ENCODE measurements around the gene POLDIP2. TPM values are rescaled to one million over a fixed set of nuclear protein-coding genes. Genes with fewer than 3 reads are reported as not detected.

The POLDIP2 gene
- total RNA-seq, 1 donor from 2014 or later = 68.6 TPM

DNA sequence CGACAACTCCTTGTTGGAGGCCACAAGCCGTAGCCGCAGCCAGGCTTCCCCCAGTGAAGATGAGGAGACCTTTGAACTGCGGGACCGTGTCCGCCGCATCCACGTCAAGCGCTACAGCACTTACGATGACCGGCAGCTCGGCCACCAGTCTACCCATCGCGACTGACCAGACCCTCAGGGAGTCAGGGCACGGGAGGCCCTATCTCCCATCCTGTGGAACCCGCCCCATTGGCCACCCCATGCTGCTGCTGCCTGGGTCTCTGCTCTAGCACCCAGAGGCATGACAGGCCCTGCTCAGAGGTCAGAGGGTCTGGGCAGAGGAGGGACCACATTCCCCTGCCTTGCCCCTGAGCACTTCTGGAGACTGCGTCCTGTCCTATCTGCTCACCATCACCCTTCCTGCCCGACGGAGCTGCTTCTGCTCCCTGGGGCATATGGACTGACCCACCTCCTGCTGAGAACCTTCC, 12.9 kb downstream of the POLDIP2 start:
- TF ChIP-seq, protein P1, sequence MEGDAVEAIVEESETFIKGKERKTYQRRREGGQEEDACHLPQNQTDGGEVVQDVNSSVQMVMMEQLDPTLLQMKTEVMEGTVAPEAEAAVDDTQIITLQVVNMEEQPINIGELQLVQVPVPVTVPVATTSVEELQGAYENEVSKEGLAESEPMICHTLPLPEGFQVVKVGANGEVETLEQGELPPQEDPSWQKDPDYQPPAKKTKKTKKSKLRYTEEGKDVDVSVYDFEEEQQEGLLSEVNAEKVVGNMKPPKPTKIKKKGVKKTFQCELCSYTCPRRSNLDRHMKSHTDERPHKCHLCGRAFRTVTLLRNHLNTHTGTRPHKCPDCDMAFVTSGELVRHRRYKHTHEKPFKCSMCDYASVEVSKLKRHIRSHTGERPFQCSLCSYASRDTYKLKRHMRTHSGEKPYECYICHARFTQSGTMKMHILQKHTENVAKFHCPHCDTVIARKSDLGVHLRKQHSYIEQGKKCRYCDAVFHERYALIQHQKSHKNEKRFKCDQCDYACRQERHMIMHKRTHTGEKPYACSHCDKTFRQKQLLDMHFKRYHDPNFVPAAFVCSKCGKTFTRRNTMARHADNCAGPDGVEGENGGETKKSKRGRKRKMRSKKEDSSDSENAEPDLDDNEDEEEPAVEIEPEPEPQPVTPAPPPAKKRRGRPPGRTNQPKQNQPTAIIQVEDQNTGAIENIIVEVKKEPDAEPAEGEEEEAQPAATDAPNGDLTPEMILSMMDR (IDR thresholded peaks at IDR 0.05; ENCODE audit: unreplicated experiment) = no peak
- DNase-seq (ENCODE audit: low spot score, unreplicated experiment) = no peak
- Mint-ChIP-seq H3K27me3 (no peaks in the 10 kb centered on the region), H3K27ac (no peak overlapping the region), H3K4me1 (ENCODE audit: low read depth) (no peaks in the 10 kb centered on the region), H3K9me3 (ENCODE audit: low read depth) (no peaks in the 10 kb centered on the region), H3K4me3 (ENCODE audit: low read depth) (no peak overlapping the region), H3K36me3 (ENCODE audit: insufficient read depth) (peaks cover 7% of the 10 kb centered on the region)

DNA sequence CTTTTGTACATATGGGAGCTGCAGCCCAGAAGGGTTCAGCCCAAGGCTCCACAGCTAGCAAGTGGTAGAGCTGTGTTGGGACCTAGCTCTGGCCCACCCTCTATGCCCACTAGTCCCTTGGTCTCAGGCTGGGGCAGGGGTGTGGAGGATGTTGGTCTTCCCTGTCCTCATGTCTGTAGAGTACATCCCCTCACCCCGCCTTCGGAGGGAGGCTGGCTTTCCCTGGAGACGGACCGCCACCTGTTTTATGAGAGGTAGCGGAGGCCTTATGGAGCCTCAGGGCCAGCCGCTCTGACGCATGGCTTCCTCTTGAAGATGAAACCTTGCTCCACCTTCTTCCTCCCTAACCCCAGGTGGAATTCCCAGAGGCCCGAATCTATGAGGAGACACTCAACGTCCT, 13.3 kb downstream of the POLDIP2 start:
- TF ChIP-seq, protein P1 (IDR thresholded peaks at IDR 0.05; ENCODE audit: unreplicated experiment) = no peak
- H3K9me3 Mint-ChIP-seq (ENCODE audit: low read depth) = no peaks in the 10 kb centered on the region
- no peak overlapping the region for H3K4me3 Mint-ChIP-seq (ENCODE audit: low read depth)
- H3K4me1 Mint-ChIP-seq (ENCODE audit: low read depth) = no peaks in the 10 kb centered on the region
- H3K27ac Mint-ChIP-seq = no peak overlapping the region
- H3K27me3 Mint-ChIP-seq = no peaks in the 10 kb centered on the region
- peaks cover 7% of the 10 kb centered on the region for H3K36me3 Mint-ChIP-seq (ENCODE audit: insufficient read depth)
- DNase-seq (ENCODE audit: low spot score, unreplicated experiment) = no peak

DNA sequence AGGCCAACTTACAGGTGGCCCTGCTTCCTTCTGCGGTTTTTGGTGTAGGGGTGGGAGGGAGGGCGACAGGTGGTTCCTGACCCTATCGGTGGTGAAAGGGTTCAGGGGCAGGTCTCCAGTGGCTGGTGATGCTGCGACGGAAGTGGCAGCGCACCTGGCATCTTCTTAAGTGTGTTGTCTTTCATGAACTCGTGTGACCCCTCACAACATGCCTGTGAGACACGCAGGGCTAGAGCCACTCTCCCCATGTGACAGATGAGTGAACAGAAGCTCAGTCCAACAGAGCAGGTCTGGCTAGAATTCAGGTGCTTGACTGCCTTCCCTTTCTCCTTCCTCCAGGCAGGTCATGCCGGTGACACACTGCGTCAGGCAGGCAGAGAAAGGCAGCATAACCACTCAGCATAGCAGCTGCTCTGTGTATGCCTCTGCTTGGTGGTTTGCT, 13.8 kb downstream of the POLDIP2 start:
- H3K27ac Mint-ChIP-seq = no peak overlapping the region
- H3K4me3 Mint-ChIP-seq (ENCODE audit: low read depth) = no peak overlapping the region
- DNase-seq (ENCODE audit: low spot score, unreplicated experiment) = no peak
- H3K9me3 Mint-ChIP-seq (ENCODE audit: low read depth) = no peaks in the 10 kb centered on the region
- TF ChIP-seq, protein P1 (IDR thresholded peaks at IDR 0.05; ENCODE audit: unreplicated experiment) = no peak
- peaks cover 7% of the 10 kb centered on the region for H3K36me3 Mint-ChIP-seq (ENCODE audit: insufficient read depth)
- no peaks in the 10 kb centered on the region for H3K4me1 Mint-ChIP-seq (ENCODE audit: low read depth)
- no peaks in the 10 kb centered on the region for H3K27me3 Mint-ChIP-seq

DNA sequence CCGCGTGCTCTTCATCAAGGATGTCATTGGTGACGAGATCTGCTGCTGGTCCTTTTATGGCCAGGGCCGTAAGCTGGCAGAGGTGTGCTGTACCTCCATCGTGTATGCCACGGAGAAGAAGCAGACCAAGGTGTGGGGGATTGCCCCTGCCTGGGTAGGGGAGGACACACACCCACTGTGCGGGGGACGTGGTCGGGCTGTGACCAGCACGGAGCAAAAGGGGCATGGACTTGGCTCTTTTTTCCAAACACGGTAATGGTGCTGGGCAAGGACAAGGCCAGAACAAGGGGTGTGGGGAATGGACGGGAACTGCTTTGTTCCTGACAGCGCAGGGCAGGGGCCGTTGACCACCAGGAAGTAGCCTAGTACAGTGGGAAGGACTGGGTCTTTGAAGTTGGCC, 15.0 kb downstream of the POLDIP2 start:
- TF ChIP-seq, protein P1 (IDR thresholded peaks at IDR 0.05; ENCODE audit: unreplicated experiment) = no peak
- H3K4me3 Mint-ChIP-seq (ENCODE audit: low read depth) = no peak overlapping the region
- H3K36me3 Mint-ChIP-seq (ENCODE audit: insufficient read depth) = peaks cover 6% of the 10 kb centered on the region

DNA sequence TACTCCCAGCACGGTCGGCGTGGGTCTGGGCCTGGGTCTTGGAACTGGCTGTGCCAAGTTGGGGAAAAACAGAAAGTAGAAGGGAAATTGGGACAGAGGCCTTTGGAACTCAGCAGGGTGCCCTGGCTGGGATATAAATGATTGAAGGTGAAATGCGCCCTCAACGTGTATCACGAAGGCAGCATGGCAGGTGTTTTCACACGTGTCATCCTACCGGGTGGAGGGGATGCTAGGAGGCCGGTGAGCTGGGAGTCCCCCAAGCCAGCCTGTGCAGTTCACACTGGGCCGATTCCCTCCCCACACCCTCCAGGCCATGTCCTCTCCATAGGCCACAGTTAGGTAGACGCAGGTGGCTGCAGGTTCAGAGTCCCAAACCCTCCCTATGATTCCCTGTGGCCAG, 15.8 kb downstream of the POLDIP2 start:
- TF ChIP-seq, protein P1 (IDR thresholded peaks at IDR 0.05; ENCODE audit: unreplicated experiment) = no peak
- H3K36me3 Mint-ChIP-seq (ENCODE audit: insufficient read depth) = peaks cover 4% of the 10 kb centered on the region

More for the DNA sequence above, 15.0 kb downstream of the POLDIP2 start:
- peaks cover 2% of the 10 kb centered on the region for H3K4me1 Mint-ChIP-seq (ENCODE audit: low read depth)
- no peaks in the 10 kb centered on the region for H3K27me3 Mint-ChIP-seq
- peak overlapping the region; percentile 59 for H3K27ac Mint-ChIP-seq
- DNase-seq (ENCODE audit: low spot score, unreplicated experiment) = no peak
- H3K9me3 Mint-ChIP-seq (ENCODE audit: low read depth) = no peaks in the 10 kb centered on the region

More for the DNA sequence above, 15.8 kb downstream of the POLDIP2 start:
- Mint-ChIP-seq H3K4me3 (ENCODE audit: low read depth) (no peak overlapping the region), H3K27me3 (no peaks in the 10 kb centered on the region), H3K4me1 (ENCODE audit: low read depth) (peaks cover 10% of the 10 kb centered on the region), H3K27ac (no peak overlapping the region), H3K9me3 (ENCODE audit: low read depth) (no peaks in the 10 kb centered on the region)
- no peak for DNase-seq (ENCODE audit: low spot score, unreplicated experiment)

Measured in progenitor cell of endocrine pancreas (in vitro differentiated cells).